Natural killer cell (primary cell): ENCODE data around the gene VWA8. TPM values are rescaled to one million over a fixed set of nuclear protein-coding genes. Genes with fewer than 3 reads are reported as not detected.

Experiments used
- ATAC-seq, 3 donors: fragments of 150-1000 bp in 2 of 3; fragments of 200-7000 bp in 1 of 3; cut with Tn5 transposase; 1 replicate in 1 of 3; 2 replicates in 2 of 3; pipeline ENCODE4 v1.10.0; 2021; ENCODE audit warnings: mild to moderate bottlenecking in 2 of 3, moderate library complexity in 2 of 3
- DNase-seq, 2 donors: peaks; one replicate each; pipeline versions ENCODE4 v3.0.0 to v3.0.0-alpha.2; 2013 to 2021; ENCODE audit warnings: mixed read lengths in 1 of 2
- H3K27ac ChIP-seq: one replicate; pipeline ENCODE4 v1.5.1; 2013; ENCODE audit warnings: mild to moderate bottlenecking, low read length
- H3K27me3 ChIP-seq: one replicate; pipeline ENCODE4 v1.6.1; 2013; ENCODE audit warnings: low read length; ENCODE audit not compliant: control insufficient read depth, insufficient read depth
- H3K36me3 ChIP-seq: one replicate; pipeline ENCODE4 v1.6.1; 2013; ENCODE audit warnings: low read length; ENCODE audit not compliant: control insufficient read depth, insufficient read depth
- H3K4me1 ChIP-seq: one replicate; pipeline ENCODE4 v1.6.1; 2013; ENCODE audit warnings: low read length; ENCODE audit not compliant: control insufficient read depth, insufficient read depth
- H3K4me3 ChIP-seq: one replicate; pipeline ENCODE4 v1.5.1; 2013; ENCODE audit warnings: low read length
- H3K9me3 ChIP-seq: one replicate; pipeline ENCODE4 v1.6.1; 2013; ENCODE audit warnings: low read length; ENCODE audit not compliant: control insufficient read depth, insufficient read depth
- H3K27ac Mint-ChIP-seq, 2 donors: one replicate each; pipeline ENCODE4 v1.8.0; 2022; ENCODE audit warnings: mild to moderate bottlenecking in 2 of 2, mixed read lengths in 2 of 2, moderate library complexity in 1 of 2
- H3K27me3 Mint-ChIP-seq, 2 donors: one replicate each; pipeline ENCODE4 v1.8.0; 2022; ENCODE audit warnings: low read depth in 2 of 2, mixed read lengths in 2 of 2
- H3K36me3 Mint-ChIP-seq: one replicate; pipeline ENCODE4 v1.8.0; 2022; ENCODE audit warnings: mixed read lengths
- H3K4me1 Mint-ChIP-seq, 2 donors: one replicate each; pipeline ENCODE4 v1.8.0; 2022; ENCODE audit warnings: mixed read lengths in 2 of 2
- H3K4me3 Mint-ChIP-seq: one replicate; pipeline ENCODE4 v1.8.0; 2022; ENCODE audit warnings: mild to moderate bottlenecking, moderate library complexity, mixed read lengths
- H3K9me3 Mint-ChIP-seq, 2 donors: one replicate each; pipeline ENCODE4 v1.8.0; 2022; ENCODE audit warnings: mixed read lengths in 2 of 2
- CTCF ChIP-seq: fragments of 200-600 bp; IDR thresholded peaks from one replicate; pipeline ENCODE4 v1.8.0; 2022; ENCODE audit warnings: antibody characterized with exemption
- WGBS: methylation state at CpG from one replicate; pipeline ENCODE4 v1.1.7; 2013; ENCODE audit warnings: missing lambda C conversion rate; ENCODE audit not compliant: insufficient coverage; 5-methylcytosine and 5-hydroxymethylcytosine counted together
- intact Hi-C: fragments of 100-400 bp; cut with micrococcal nuclease; formaldehyde crosslinking; loops from one replicate; pipeline ENCODE4 v1.14.2; 2022
- total RNA-seq, 4 donors: library from RNA; stranded (reverse); fragments of 120-200 nt in 1 of 4; gene quantifications; one replicate each; pipeline versions ENCODE4 v1.2.3 to v1.2.4, GENCODE V29; 2013 to 2022

Gene VWA8
- total RNA-seq, 3 donors from 2014 or later (not counting 1 experiment from before 2014, with no cell fraction given): 21.9 to 27.5 (median 22.6) TPM

GRCh38 chr13:41554180-41554579, 406.7 kb downstream of the VWA8 start:
- 85% methylated on average over 2 of the region's 2 CpGs for WGBS

GRCh38 chr13:41552031-41552430, 408.9 kb downstream of the VWA8 start:
- Histone ChIP-seq H3K4me3 (no peak overlapping the region), H3K36me3 (no peaks in the 10 kb centered on the region), H3K4me1 (no peaks in the 10 kb centered on the region), H3K9me3 (no peaks in the 10 kb centered on the region), H3K27ac (no peak overlapping the region), H3K27me3 (no peaks in the 10 kb centered on the region)
- 93% methylated on average over 2 of the region's 2 CpGs for WGBS
- Mint-ChIP-seq H3K27ac (no peak overlapping the region), H3K36me3 (no peaks in the 10 kb centered on the region), H3K9me3 (no peaks in the 10 kb centered on the region), H3K4me3 (no peak overlapping the region), H3K27me3 (peaks cover 0 to 6% of the 10 kb centered on the region in 2 donors), H3K4me1 (no peaks in the 10 kb centered on the region)
- DNase-seq: no peak
- no peak for TF ChIP-seq CTCF
- intact Hi-C loops: no loop called here
- no peak for ATAC-seq

More at GRCh38 chr13:41554180-41554579, 406.7 kb downstream of the VWA8 start:
- TF ChIP-seq CTCF: no peak
- Mint-ChIP-seq H3K27ac (no peak overlapping the region), H3K9me3 (no peaks in the 10 kb centered on the region), H3K27me3 (peaks cover 0 to 6% of the 10 kb centered on the region in 2 donors), H3K36me3 (no peaks in the 10 kb centered on the region), H3K4me1 (no peaks in the 10 kb centered on the region), H3K4me3 (no peak overlapping the region)
- DNase-seq (no peak), ATAC-seq (no peak)
- H3K27me3 ChIP-seq: no peaks in the 10 kb centered on the region
- no peaks in the 10 kb centered on the region for H3K9me3 ChIP-seq
- H3K36me3 ChIP-seq: no peaks in the 10 kb centered on the region
- no peak overlapping the region for H3K4me3 ChIP-seq
- intact Hi-C loops: no loop called here
- no peaks in the 10 kb centered on the region for H3K4me1 ChIP-seq
- no peak overlapping the region for H3K27ac ChIP-seq

- Histone ChIP-seq H3K9me3 (no peaks in the 10 kb centered on the region), H3K27ac (no peak overlapping the region), H3K4me3 (no peak overlapping the region), H3K4me1 (no peaks in the 10 kb centered on the region), H3K27me3 (no peaks in the 10 kb centered on the region), H3K36me3 (no peaks in the 10 kb centered on the region)
- Mint-ChIP-seq H3K9me3 (no peaks in the 10 kb centered on the region), H3K27me3 (peaks cover 0 to 4% of the 10 kb centered on the region in 2 donors), H3K27ac (no peak overlapping the region), H3K4me1 (no peaks in the 10 kb centered on the region), H3K36me3 (no peaks in the 10 kb centered on the region), H3K4me3 (no peak overlapping the region)
- no peak for TF ChIP-seq CTCF
- ATAC-seq: no peak
- 91% methylated on average over 8 of the region's 8 CpGs for WGBS
- intact Hi-C loops: no loop called here
- DNase-seq: no peak
Observed at GRCh38 chr13:41550276-41550675, 410.6 kb downstream of the VWA8 start.

- Mint-ChIP-seq H3K27ac (no peak overlapping the region), H3K36me3 (no peaks in the 10 kb centered on the region), H3K27me3 (peaks cover 0 to 4% of the 10 kb centered on the region in 2 donors), H3K4me3 (no peak overlapping the region), H3K4me1 (no peaks in the 10 kb centered on the region), H3K9me3 (no peaks in the 10 kb centered on the region)
- 90% methylated on average over 10 of the region's 10 CpGs for WGBS
- no peak for DNase-seq
- ATAC-seq: no peak
- H3K36me3 ChIP-seq: no peaks in the 10 kb centered on the region
- no peaks in the 10 kb centered on the region for H3K4me1 ChIP-seq
- H3K4me3 ChIP-seq: no peak overlapping the region
- no peaks in the 10 kb centered on the region for H3K9me3 ChIP-seq
- no peaks in the 10 kb centered on the region for H3K27me3 ChIP-seq
- intact Hi-C loops: no loop called here
- TF ChIP-seq CTCF: no peak
- no peak overlapping the region for H3K27ac ChIP-seq
Observed at GRCh38 chr13:41549491-41549890, 411.4 kb downstream of the VWA8 start.
